Activated T-cell treated with anti-CD3 and anti-CD28 coated beads, Interleukin-2, amount 50 U/mL, for 72 hours (primary cell): ENCODE data around the gene RASL11B. TPM values are rescaled to one million over a fixed set of nuclear protein-coding genes. Genes with fewer than 3 reads are reported as not detected.

ENCODE experiments used
- ATAC-seq, 2 donors: fragments of 150-1000 bp; cut with Tn5 transposase; replicated peaks in 1 of 2; 2 replicates each; pipeline ENCODE4 v1.10.0; 2021; ENCODE audit warnings: moderate library complexity in 2 of 2, mild to moderate bottlenecking in 1 of 2
- DNase-seq, 2 donors: peaks; one replicate each; pipeline ENCODE4 v3.0.0; 2021 to 2022; ENCODE audit warnings: mixed read lengths in 1 of 2
- H3K27ac Mint-ChIP-seq: one replicate; pipeline ENCODE4 v1.8.0; 2022; ENCODE audit warnings: mild to moderate bottlenecking, moderate library complexity, mixed read lengths
- H3K27me3 Mint-ChIP-seq: one replicate; pipeline ENCODE4 v1.8.0; 2022; ENCODE audit warnings: low read depth, mixed read lengths
- H3K36me3 Mint-ChIP-seq, 2 donors: one replicate each; pipeline ENCODE4 v1.8.0; 2022; ENCODE audit warnings: mixed read lengths in 2 of 2, mild to moderate bottlenecking in 1 of 2; ENCODE audit not compliant: insufficient read depth in 2 of 2
- H3K4me1 Mint-ChIP-seq: one replicate; pipeline ENCODE4 v1.8.0; 2022; ENCODE audit warnings: low read depth, mixed read lengths
- H3K4me3 Mint-ChIP-seq, 2 donors: one replicate each; pipeline ENCODE4 v1.8.0; 2022; ENCODE audit warnings: mild to moderate bottlenecking in 2 of 2, mixed read lengths in 2 of 2, moderate library complexity in 2 of 2
- H3K9me3 Mint-ChIP-seq, 2 donors: one replicate each; pipeline ENCODE4 v1.8.0; 2022; ENCODE audit warnings: mixed read lengths in 2 of 2
- total RNA-seq, 2 donors: library from RNA; stranded (reverse); gene quantifications; one replicate each; pipeline ENCODE4 v1.2.3, GENCODE V29; 2022

RASL11B gene
- total RNA-seq, 2 donors from 2014 or later: 0.48 to 1.4 TPM

DNA sequence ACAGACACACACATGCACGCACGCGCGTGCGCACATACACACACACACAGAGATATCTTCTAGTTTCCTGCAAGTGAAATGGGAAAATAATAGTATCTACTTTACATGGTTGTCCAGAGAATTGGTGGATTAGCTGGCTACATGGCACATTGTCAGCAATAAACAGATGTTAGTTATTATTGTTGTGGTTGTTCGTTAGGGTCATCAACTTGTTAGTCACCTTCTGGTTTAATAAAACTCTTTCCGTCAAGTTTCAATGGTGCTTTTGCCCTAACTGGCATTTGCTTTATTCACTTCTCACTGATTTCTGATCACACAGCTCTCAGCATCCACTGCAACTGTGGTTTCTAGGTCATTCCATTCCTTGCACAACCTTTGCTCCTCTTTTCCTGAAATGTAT, 25.4 kb upstream of the RASL11B start:
- no peak overlapping the region for H3K4me3 Mint-ChIP-seq
- no peak overlapping the region for H3K27ac Mint-ChIP-seq

DNA sequence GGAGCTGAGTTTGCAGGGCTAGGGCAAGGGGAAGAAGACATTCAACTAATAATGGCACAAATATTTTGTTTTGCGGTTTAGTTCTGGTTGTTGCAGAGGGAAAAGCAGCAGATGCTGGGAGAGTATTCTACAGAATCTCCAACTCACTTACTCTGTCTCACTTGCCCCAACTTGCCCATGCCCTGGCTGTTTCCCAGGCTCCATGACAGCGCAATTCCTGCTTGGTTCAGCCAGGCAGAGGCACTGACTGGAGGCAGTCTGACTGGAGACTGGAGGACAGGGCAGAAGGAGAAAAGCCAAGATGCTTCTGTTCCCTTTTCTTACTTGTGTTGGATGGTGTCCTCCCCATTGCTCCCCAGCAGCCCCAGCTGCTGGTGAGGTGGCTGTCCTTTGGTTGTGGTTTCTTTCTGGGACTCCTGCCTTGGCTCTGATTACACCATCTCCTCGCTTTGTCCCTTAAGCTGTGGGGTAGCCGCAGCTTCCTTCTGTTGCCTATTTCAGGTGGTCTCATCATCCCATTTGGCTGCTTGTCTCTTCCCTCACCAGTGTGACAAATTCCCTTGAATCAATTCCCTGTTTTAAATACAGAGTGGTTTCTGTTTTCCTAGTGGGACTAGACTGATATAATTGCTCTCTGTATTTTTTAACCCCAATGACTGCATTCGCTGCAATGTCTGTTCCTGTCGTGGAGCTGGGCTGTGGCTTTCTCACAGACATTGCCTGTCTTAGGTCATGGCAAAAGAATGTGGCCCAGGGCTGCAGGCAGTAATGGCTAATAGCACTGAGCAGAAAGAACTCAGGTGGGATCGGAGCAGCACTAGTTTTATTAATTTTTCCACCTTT, 24.2 kb upstream of the RASL11B start:
- Mint-ChIP-seq H3K4me3 (no peak overlapping the region), H3K4me1 (no peaks in the 10 kb centered on the region), H3K27me3 (peaks cover 18% of the 10 kb centered on the region), H3K9me3 (no peaks in the 10 kb centered on the region), H3K36me3 (no peaks in the 10 kb centered on the region), H3K27ac (no peak overlapping the region)
- DNase-seq: no peak
- ATAC-seq: no peak

More for the DNA sequence above, 25.4 kb upstream of the RASL11B start:
- Mint-ChIP-seq H3K27me3 (peaks cover 24% of the 10 kb centered on the region), H3K9me3 (no peaks in the 10 kb centered on the region), H3K36me3 (no peaks in the 10 kb centered on the region), H3K4me1 (no peaks in the 10 kb centered on the region)
- no peak for ATAC-seq
- no peak for DNase-seq

DNA sequence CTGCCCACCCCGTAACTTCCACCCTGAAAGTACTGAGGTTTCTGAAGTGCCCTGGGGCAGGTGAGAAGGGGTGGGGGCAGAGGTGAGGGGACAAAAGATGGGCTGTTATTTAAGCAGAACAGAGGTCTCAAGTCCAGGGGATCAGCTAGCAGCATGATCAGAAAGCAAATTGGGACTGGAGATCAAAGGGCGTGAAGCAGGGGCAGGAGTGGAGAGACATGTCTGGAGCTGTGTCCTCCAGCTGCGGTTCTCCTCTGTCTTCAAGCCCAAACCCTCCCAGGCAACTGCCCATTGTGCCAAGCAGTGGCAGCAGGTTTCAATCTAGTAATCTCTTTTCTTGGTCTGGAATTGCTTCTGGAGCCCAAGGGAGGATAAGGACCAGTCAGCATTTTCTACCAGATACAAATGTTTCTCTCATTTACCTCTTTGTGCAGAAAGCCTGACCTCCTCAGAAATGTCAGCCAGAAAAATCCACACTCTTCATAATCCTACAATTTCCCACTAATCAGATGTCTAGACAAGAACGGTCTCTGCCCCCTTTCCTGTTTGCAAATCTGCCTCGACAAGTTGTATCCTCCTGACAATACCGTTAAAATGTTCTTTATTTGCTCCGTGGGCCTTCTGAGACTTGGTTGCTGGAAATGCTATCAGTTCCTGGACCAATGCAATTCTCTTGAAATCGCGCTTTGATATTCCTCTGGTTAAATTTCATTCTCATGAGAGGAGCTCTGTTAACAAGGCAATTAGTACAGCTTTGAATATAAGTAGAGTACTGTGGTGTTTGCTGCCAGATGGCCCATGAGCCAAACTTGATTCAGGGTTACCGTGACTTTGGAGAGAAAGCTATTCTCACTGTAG, 23.2 kb upstream of the RASL11B start:
- ATAC-seq: no peak
- Mint-ChIP-seq H3K4me3 (no peak overlapping the region), H3K27me3 (peaks cover 9% of the 10 kb centered on the region)

DNA sequence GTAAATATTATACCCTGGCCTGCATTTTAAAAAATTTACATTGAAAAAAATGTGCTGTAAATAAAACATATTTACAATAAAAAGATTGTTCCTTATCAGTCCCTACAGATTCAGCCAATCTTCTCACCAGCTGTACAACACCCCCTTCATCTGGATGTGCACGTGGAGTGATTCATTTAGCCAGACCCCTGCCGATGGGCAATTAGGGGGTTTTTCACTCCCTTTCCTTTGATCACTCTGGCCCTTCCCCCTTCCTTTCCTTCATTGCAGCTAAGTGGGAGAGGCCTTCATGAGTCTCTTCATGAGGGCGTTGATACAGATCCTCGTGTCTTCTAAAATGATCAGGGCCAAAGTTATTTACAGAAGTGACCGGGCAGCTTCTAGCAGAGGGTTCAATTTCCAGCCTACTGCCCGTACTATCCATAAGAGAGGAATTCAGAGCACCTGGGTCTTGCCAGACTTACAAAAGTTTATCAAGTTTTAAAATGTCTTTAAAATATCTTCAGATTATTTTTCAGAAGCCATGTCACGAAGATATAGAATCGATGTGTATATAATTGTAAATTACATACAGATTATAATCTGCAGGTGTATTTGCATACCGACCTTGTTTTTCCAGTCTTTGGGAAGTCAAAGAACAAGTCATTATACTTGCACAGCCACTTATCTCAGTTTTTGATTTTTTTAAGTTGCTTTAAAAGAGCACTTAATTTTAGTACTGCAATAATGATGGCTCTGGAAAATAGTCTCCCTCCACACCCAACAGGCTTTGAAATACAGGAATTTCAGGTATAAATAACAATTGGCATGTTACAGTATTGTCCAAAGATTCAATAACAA, 21.4 kb upstream of the RASL11B start:
- Mint-ChIP-seq H3K9me3 (no peaks in the 10 kb centered on the region), H3K27me3 (peaks cover 9% of the 10 kb centered on the region), H3K27ac (no peak overlapping the region), H3K4me3 (no peak overlapping the region), H3K36me3 (no peaks in the 10 kb centered on the region), H3K4me1 (peaks cover 10% of the 10 kb centered on the region)
- DNase-seq: no peak
- no peak for ATAC-seq

More for the DNA sequence above, 23.2 kb upstream of the RASL11B start:
- Mint-ChIP-seq H3K27ac (no peak overlapping the region), H3K4me1 (peaks cover 9% of the 10 kb centered on the region), H3K9me3 (no peaks in the 10 kb centered on the region), H3K36me3 (no peaks in the 10 kb centered on the region)
- no peak for DNase-seq

DNA sequence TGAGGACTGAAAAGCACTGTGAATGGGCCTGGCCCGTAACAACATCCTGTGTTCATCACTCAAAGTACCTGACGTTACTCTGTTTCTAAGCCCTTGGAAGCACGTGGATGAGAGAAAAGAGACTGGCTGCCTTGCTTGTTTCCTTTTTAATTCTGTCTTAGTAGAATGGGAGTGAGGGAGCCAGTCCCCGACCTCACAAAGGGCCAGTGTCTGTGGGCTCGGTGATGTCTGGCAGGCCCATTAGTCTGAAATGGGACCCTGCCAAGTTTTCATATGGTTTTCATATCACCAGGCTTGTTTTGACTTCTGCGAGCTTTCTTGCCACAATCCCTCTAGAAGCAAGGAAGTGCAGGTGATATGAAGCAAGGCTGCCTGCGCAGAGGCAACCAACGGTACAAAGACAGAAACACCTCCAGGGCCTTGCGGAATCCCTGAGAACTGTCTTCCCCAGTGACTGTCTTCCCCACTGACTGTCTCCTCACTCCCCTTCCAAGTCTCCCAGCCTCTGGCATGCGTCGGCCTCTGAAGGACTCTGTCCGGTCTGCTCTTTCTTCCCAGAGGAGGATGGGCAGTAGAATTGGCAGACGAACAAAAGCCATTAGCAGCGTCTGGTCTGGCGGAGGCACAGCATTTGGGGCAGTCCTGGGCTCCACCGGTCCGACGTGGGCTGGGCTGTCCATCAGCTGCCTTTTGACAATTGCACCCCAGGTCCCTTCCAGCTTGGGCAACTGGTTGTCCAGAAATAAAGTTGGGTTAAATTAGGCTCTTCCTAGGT, 20.2 kb upstream of the RASL11B start:
- Mint-ChIP-seq H3K9me3 (no peaks in the 10 kb centered on the region), H3K36me3 (no peaks in the 10 kb centered on the region), H3K27ac (no peak overlapping the region), H3K27me3 (peaks cover 9% of the 10 kb centered on the region), H3K4me1 (peaks cover 10% of the 10 kb centered on the region), H3K4me3 (no peak overlapping the region)
- ATAC-seq (no peak), DNase-seq (no peak)

DNA sequence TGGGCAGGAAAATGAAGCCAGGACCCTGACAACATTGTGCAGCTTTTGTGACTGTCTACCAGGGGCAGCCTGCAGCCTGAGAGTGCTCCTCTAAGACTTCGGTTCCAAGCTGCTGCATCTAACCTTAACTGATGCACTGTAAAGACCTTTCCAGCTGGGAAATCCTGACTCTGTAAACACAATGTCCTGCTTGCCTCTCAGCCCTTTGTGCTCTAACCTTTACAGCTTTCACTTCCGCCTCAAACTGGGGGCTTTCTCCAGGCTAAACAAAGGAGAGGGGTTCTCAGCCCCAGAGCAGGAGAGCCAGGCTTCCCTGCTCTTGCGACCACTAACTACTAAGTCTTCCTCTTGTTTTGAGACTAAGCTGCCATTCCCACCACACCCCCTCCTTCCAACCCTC, 19.3 kb upstream of the RASL11B start:
- Mint-ChIP-seq H3K27ac (no peak overlapping the region), H3K9me3 (no peaks in the 10 kb centered on the region), H3K36me3 (no peaks in the 10 kb centered on the region), H3K4me3 (no peak overlapping the region), H3K27me3 (peaks cover 9% of the 10 kb centered on the region), H3K4me1 (peaks cover 12% of the 10 kb centered on the region)
- ATAC-seq (no peak), DNase-seq (no peak)

DNA sequence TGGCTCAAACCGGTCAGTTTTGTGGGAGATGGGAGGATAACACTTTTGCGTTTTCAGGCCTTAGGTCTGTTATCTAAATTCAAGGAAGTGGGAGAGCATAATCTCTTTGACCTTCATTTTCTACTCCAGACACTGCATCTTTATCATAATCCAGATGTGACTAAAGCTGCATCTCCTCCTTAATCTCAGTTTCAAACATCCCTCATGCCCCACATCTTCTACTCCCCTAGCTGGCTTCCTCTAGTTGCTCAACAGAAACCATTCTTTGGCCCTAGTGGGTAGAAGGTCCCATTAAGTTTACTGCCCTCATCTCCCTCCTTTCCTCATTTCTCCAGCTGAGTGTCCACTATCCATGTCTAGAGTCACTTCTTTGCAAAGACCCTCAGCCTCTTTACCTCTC, 18.8 kb upstream of the RASL11B start:
- DNase-seq: no peak
- peak in 1 of 2 donors; percentile 43 for ATAC-seq
- H3K9me3 Mint-ChIP-seq: no peaks in the 10 kb centered on the region
- H3K4me3 Mint-ChIP-seq: no peak overlapping the region
- peaks cover 15% of the 10 kb centered on the region for H3K4me1 Mint-ChIP-seq
- no peaks in the 10 kb centered on the region for H3K36me3 Mint-ChIP-seq
- no peak overlapping the region for H3K27ac Mint-ChIP-seq
- H3K27me3 Mint-ChIP-seq: peaks cover 9% of the 10 kb centered on the region

DNA sequence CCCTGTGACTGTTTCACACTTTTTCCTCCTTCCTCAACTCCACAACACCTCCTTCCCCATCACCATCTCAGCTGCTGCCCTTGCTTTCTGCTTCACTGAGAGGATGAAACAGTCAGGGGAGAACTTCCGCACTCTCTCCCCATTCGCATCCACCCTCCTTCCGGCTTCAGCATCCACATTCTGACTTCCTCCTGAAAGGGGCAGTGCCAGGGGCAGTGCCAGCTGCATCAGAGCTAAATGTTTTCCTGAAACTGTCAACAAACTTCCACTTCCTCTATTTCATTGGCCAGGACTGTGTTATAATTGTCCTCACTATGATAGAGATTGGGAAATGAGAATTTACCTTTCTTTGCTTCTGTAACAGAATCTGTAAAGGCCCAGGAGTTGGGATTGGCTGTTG, 18.2 kb upstream of the RASL11B start:
- ATAC-seq (no peak), DNase-seq (no peak)
- Mint-ChIP-seq H3K4me1 (peaks cover 15% of the 10 kb centered on the region), H3K4me3 (no peak overlapping the region), H3K27ac (no peak overlapping the region), H3K36me3 (no peaks in the 10 kb centered on the region), H3K27me3 (peaks cover 6% of the 10 kb centered on the region), H3K9me3 (no peaks in the 10 kb centered on the region)

DNA sequence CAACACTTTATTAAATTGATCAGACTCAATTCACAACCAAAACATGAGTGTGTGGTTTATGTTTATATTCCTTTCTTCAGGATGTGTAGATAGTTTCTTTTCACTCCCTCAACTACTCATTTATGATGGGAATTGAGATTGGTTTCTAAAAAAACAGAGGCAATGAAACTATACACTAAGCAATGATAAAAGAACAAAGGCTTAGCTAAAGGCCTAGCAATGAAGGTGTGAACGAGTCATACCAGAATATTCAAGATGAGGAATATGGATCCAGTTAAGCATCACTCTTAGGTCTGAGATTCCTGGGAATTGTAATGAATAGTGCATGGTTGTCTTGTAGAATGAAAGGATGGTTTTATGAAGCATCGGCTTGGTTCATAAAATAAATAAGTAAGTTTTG, 17.5 kb upstream of the RASL11B start:
- H3K27me3 Mint-ChIP-seq: peaks cover under 1% of the 10 kb centered on the region
- peaks cover 15% of the 10 kb centered on the region for H3K4me1 Mint-ChIP-seq
- no peaks in the 10 kb centered on the region for H3K9me3 Mint-ChIP-seq
- no peak for DNase-seq
- ATAC-seq: peak in 1 of 2 donors; percentile 41
- H3K27ac Mint-ChIP-seq: peak overlapping the region; percentile 7
- no peak overlapping the region for H3K4me3 Mint-ChIP-seq
- H3K36me3 Mint-ChIP-seq: no peaks in the 10 kb centered on the region

DNA sequence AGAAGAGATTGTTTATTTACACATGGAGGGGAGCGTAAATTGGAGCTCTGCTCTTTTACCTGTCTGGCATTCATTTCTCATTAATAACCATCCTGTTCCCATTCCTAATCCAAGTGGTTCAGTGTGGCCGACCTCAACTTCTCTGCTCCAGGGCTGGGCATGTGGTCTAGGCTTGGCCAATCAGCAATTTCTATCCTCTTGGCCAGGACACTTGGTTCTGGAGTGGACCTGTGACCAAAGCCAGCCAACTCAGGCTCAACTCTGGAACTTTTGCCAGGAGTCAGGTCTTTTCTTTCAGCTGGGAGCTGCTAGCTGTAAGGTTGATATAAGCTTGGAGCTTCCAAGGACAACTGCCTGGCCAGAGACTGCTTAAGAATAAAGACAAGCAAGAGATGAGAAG, 15.6 kb upstream of the RASL11B start:
- H3K27me3 Mint-ChIP-seq: no peaks in the 10 kb centered on the region
- no peaks in the 10 kb centered on the region for H3K36me3 Mint-ChIP-seq
- no peak overlapping the region for H3K27ac Mint-ChIP-seq
- no peak overlapping the region for H3K4me3 Mint-ChIP-seq
- peaks cover 15% of the 10 kb centered on the region for H3K4me1 Mint-ChIP-seq
- ATAC-seq: no peak
- H3K9me3 Mint-ChIP-seq: no peaks in the 10 kb centered on the region
- no peak for DNase-seq

DNA sequence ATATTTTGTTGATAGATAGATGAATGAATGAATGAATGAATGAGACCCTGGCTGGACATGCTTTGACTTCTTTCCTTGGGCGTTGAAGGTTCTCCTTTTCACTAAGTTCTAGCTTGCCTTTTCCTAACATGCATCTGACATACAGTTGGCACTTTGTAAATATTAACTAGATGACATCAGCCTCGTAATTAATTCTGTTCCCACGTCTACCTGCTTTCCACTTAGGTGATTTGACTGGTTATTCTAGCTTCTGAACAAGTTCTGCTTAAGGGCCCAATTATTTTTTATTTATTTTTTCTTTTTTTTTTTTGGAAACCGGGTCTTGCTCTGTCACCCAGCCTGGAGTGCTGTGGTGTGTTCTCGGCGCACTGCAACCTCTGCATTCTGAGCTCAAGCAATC, 13.9 kb upstream of the RASL11B start:
- no peaks in the 10 kb centered on the region for H3K9me3 Mint-ChIP-seq
- H3K36me3 Mint-ChIP-seq: no peaks in the 10 kb centered on the region
- H3K27ac Mint-ChIP-seq: no peak overlapping the region
- peaks cover 13% of the 10 kb centered on the region for H3K4me1 Mint-ChIP-seq
- no peak overlapping the region for H3K4me3 Mint-ChIP-seq
- no peaks in the 10 kb centered on the region for H3K27me3 Mint-ChIP-seq
- DNase-seq: no peak
- no peak for ATAC-seq

DNA sequence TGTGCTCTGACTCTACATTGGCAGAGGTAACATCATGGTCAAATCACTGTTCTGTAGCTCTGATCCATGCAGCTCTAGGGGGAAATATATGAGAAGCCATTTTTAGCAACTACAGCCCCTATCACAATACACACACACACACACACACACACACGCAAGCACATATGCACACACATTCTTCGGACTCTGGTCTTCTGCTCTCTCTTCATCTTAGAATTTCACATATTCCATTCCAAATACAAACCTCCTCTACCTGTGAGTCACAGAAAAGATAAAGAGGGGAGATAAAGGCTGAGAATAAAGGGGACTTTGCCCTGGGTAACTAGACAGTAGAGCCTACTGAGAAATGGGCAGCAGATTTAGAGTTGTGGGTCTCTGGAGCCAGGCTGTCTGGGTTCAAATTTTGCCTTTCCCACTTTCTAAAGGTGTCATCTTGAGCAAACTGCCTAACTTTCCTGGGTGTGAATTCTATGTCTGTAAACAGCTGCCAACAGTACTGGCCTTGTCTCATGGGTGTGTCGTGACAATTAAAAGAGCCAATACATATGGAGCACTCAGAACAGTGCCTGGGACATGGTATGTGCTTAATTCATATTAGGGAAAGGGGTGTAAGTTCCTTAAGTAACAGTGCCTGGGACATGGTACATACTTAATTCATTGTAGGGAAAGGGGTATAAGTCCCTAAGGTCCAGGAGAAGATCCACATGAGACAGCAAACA, 11.6 kb upstream of the RASL11B start:
- H3K9me3 Mint-ChIP-seq: no peaks in the 10 kb centered on the region
- H3K4me3 Mint-ChIP-seq: no peak overlapping the region
- H3K36me3 Mint-ChIP-seq: no peaks in the 10 kb centered on the region
- peaks cover 5% of the 10 kb centered on the region for H3K4me1 Mint-ChIP-seq
- DNase-seq (no peak), ATAC-seq (no peak)
- no peaks in the 10 kb centered on the region for H3K27me3 Mint-ChIP-seq
- no peak overlapping the region for H3K27ac Mint-ChIP-seq
